DMS 273 treated with DMSO at 0.1 percent for 48 hours (cell line): ENCODE measurements around the gene OR2A2.

Source experiments
- DNase-seq: peaks from one replicate; lab custom pipeline; 2025; lab: John Stamatoyannopoulos, UW

Gene OR2A2

DNA sequence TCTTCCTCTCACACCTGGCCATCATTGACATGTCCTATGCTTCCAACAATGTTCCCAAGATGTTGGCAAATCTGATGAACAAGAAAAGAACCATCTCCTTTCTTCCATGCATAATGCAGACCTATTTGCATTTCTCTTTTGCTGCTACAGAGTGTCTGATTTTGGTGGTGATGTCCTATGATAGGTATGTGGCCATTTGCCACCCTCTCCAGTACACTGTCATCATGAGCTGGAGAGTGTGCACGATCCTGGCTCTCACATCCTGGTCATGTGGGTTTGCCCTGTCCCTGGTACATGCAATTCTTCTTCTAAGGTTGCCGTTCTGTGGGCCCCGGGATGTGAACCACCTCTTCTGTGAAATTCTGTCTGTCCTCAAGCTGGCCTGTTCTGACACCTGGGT, 32.8 kb downstream of the OR2A2 start:
- DNase-seq: no peak

DNA sequence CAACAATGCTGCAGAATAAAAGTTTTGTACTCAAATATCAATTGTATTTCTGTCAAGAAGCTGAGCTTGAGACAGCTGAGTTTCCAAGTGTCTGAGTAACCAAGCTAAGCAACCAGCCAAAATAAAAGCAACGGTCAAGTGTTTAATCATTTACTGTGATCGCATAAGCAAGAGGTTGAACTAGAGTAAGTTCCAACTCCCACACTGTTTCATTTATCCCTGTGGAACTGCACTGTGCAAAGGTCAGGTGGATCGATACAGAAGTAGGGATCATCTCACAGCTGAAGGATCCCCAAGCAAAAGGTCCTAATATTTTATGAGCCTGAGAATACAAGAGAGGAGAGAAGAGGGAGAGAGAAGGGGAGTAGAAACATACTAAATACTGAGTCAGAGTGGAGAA, 35.0 kb downstream of the OR2A2 start:
- no peak for DNase-seq

DNA sequence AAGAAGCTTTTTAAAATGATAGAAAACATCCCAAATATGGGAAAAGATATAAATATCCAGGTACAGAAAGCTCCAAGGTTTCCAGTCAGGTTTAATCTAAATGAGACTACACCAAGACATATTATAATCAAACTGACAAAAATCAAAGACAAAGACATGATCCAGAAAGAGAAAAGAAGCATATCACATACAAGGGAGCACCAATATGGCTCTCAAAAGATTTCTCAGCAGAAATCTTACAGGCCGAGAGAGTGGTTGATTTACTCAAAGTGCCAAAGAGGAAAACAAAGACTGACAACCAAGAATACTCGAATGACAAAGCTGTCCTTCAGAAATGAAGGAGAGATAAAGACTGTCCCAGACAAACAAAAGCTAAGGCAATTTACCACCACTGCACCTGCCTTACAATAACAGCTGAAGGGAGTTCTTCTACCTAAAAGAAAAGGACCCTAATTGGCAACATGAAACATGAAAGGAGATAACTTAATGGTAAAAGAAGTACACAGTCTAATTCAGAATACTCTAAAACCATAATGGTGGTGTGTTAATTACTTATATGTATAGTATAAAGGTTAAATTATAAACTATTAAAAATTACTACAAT, 38.9 kb downstream of the OR2A2 start:
- DNase-seq: no peak

DNA sequence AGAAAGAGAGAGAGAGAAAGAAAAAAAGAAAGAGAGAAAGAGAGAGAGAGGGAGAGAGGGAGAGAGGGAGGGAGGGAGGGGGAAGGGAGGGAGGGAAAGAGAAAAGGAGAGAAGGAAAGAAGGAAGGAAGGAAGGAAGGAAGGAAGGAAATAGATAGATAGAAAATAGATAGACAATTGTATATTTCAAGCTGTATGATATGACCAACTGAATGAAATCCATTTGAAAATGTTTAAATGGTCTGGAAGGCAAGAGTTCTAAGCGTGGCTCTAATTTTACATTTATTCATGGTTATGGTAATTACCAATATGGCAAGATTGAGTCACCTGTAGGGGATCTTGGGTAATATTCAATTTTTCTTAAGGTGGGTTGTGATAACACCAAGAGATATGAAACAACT, 49.5 kb downstream of the OR2A2 start:
- no peak for DNase-seq
